Skeletal muscle tissue (tissue), 4 donors: ENCODE data around the gene CACNG8. TPM values are rescaled to one million over a fixed set of nuclear protein-coding genes. Genes with fewer than 3 reads are reported as not detected.
"Not testable (repeated sequence)": the region's sequence is repeated elsewhere in the genome, so short reads cannot be mapped to it uniquely, and the experiment has no call there.

Experiments
- H3K27ac ChIP-seq: one replicate; pipeline ENCODE4 v1.7.0; 2013; ENCODE audit warnings: mild to moderate bottlenecking, low read depth, low read length, inconsistent platforms
- H3K27me3 ChIP-seq, 3 donors: one replicate each; pipeline ENCODE4 v1.7.0; 2013; ENCODE audit warnings: low read length in 3 of 3; ENCODE audit not compliant: control insufficient read depth in 3 of 3, insufficient read depth in 3 of 3
- H3K36me3 ChIP-seq, 3 donors: one replicate each; pipeline ENCODE4 v1.7.0; 2013; ENCODE audit warnings: low read length in 3 of 3; ENCODE audit not compliant: control insufficient read depth in 3 of 3, insufficient read depth in 3 of 3
- H3K4me1 ChIP-seq, 3 donors: one replicate each; pipeline ENCODE4 v1.7.0; 2013; ENCODE audit warnings: low read length in 3 of 3, mild to moderate bottlenecking in 3 of 3; ENCODE audit not compliant: control insufficient read depth in 3 of 3, insufficient read depth in 3 of 3
- H3K4me3 ChIP-seq, 3 donors: one replicate each; pipeline ENCODE4 v1.7.0; 2013; ENCODE audit warnings: low read length in 3 of 3
- H3K9ac ChIP-seq, 3 donors: one replicate each; pipeline ENCODE4 v1.7.0; 2013; ENCODE audit warnings: low read length in 3 of 3, mild to moderate bottlenecking in 3 of 3, moderate library complexity in 2 of 3, low read depth in 1 of 3
- H3K9me3 ChIP-seq, 3 donors: one replicate each; pipeline ENCODE4 v1.7.0; 2013; ENCODE audit warnings: low read length in 3 of 3; ENCODE audit not compliant: control insufficient read depth in 3 of 3
- total RNA-seq: library from RNA; depleted of rRNA; stranded (reverse); fragments of >200 nt; gene quantifications from one replicate; pipeline ENCODE4 v1.2.3, GENCODE V29; 2014
- donor health status: Osteomylitis.

The CACNG8 gene
- total RNA-seq, 1 donor from 2014 or later: under 0.01 TPM

DNA sequence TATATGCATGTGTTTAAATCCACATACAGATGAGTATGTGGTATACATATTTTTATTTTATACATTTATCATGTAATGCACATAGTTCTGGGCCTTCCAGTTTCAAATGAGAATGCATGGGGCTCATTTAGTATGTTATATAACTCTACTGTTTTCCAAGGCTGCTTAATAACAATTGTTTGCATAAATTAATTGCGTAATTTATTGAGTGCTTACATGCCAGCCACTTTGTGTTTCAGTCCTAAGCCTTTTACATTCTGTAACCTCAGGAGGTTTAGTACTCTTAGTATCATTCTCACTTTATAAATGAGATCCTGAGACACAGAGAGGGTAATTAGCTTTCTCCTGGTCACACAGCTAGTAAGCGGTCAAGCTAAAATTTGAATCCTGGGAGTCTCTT, 16.7 kb upstream of the CACNG8 start:
- Histone ChIP-seq H3K4me3 (no peak overlapping the region), H3K27ac (no peak overlapping the region), H3K27me3 (peaks cover 36 to 45% (median 43%) of the 10 kb centered on the region in 3 donors), H3K36me3 (no peaks in the 10 kb centered on the region), H3K4me1 (no peaks in the 10 kb centered on the region), H3K9ac (no peak overlapping the region), H3K9me3 (no peaks in the 10 kb centered on the region)

- Histone ChIP-seq H3K27me3 (peaks cover 20 to 32% (median 27%) of the 10 kb centered on the region in 3 donors), H3K27ac (no peak overlapping the region), H3K9ac (no peak overlapping the region), H3K4me3 (no peak overlapping the region), H3K4me1 (no peaks in the 10 kb centered on the region), H3K9me3 (no peaks in the 10 kb centered on the region), H3K36me3 (no peaks in the 10 kb centered on the region)
Measured at GRCh38 chr19:53947624-53948023, 15.1 kb upstream of the CACNG8 start.

GRCh38 chr19:53948611-53949010, 14.1 kb upstream of the CACNG8 start:
- not testable (repeated sequence) for H3K9ac ChIP-seq
- H3K27me3 ChIP-seq: peaks cover 16 to 30% (median 22%) of the 10 kb centered on the region in 3 donors

GRCh38 chr19:53951436-53951835, 11.3 kb upstream of the CACNG8 start:
- H3K4me3 ChIP-seq: no peak overlapping the region
- H3K27me3 ChIP-seq: peaks cover 5 to 15% (median 10%) of the 10 kb centered on the region in 3 donors
- H3K9me3 ChIP-seq: peaks cover 0 to 4% (median 0%) of the 10 kb centered on the region in 3 donors
- no peak overlapping the region for H3K27ac ChIP-seq
- no peaks in the 10 kb centered on the region for H3K36me3 ChIP-seq
- H3K9ac ChIP-seq: no peak overlapping the region
- H3K4me1 ChIP-seq: no peaks in the 10 kb centered on the region

More at GRCh38 chr19:53948611-53949010, 14.1 kb upstream of the CACNG8 start:
- not testable (repeated sequence) for H3K36me3 ChIP-seq, H3K27ac ChIP-seq, H3K4me1 ChIP-seq, H3K9me3 ChIP-seq, H3K4me3 ChIP-seq

GRCh38 chr19:53951947-53952346, 10.8 kb upstream of the CACNG8 start:
- Histone ChIP-seq H3K9ac (no peak overlapping the region), H3K4me3 (no peak overlapping the region), H3K27ac (no peak overlapping the region), H3K9me3 (peaks cover 0 to 4% (median 0%) of the 10 kb centered on the region in 3 donors), H3K36me3 (no peaks in the 10 kb centered on the region), H3K27me3 (peaks cover 7 to 15% (median 12%) of the 10 kb centered on the region in 3 donors), H3K4me1 (no peaks in the 10 kb centered on the region)

DNA sequence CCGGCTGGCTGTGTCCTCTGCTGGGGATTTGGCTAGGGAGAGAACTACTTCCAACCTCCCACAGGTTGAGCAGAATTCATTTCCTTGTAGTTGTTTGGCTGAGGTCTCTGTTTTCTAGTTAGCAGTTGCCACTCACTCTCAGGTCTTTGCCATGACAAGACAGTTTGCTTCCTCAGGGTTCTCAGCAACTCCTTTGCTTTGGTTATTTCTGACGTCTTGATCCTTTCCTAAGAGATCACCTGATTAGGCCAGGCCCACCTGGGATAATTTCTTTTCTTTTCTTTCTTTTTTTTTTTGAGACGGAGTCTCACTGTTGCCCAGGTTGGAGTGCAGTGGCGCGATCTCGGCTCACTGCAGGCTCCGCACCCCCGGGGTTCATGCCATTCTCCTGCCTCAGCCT, 9.4 kb upstream of the CACNG8 start:
- H3K4me1 ChIP-seq: no peaks in the 10 kb centered on the region
- peaks cover 18 to 23% (median 20%) of the 10 kb centered on the region in 3 donors for H3K27me3 ChIP-seq

GRCh38 chr19:53957448-53958167, 5.1 kb upstream of the CACNG8 start:
- Histone ChIP-seq H3K4me3 (no peak overlapping the region), H3K9me3 (peaks cover 0 to 4% (median 0%) of the 10 kb centered on the region in 3 donors), H3K4me1 (no peaks in the 10 kb centered on the region), H3K36me3 (no peaks in the 10 kb centered on the region), H3K27me3 (peaks cover 45 to 55% (median 47%) of the 10 kb centered on the region in 3 donors), H3K27ac (no peak overlapping the region), H3K9ac (no peak overlapping the region)

More for the DNA sequence above, 9.4 kb upstream of the CACNG8 start:
- no peak overlapping the region for H3K4me3 ChIP-seq
- peaks cover 0 to 4% (median 0%) of the 10 kb centered on the region in 3 donors for H3K9me3 ChIP-seq
- H3K36me3 ChIP-seq: no peaks in the 10 kb centered on the region
- H3K9ac ChIP-seq: no peak overlapping the region
- H3K27ac ChIP-seq: no peak overlapping the region

DNA sequence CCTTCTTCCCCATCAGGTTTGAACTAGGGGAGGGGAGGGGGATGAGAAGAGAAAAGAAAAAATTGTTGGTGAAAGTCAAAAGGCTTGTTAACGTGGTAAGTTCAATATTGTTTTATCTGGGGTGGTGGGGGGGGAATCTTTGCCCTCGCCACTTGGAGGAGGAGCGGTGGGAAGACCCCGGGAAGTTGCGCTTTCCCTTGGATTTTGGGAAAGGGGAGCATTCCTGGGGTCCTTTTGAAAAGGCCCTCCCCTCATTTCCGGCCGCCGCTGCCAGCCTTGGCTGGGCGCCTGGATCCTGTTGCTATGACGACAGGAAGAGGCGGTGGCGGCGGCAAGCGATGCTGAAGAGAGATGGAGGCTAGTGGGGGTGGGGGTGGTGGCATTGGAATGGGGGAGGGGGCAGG, 4.6 kb upstream of the CACNG8 start:
- H3K9ac ChIP-seq: no peak overlapping the region
- H3K36me3 ChIP-seq: no peaks in the 10 kb centered on the region

DNA sequence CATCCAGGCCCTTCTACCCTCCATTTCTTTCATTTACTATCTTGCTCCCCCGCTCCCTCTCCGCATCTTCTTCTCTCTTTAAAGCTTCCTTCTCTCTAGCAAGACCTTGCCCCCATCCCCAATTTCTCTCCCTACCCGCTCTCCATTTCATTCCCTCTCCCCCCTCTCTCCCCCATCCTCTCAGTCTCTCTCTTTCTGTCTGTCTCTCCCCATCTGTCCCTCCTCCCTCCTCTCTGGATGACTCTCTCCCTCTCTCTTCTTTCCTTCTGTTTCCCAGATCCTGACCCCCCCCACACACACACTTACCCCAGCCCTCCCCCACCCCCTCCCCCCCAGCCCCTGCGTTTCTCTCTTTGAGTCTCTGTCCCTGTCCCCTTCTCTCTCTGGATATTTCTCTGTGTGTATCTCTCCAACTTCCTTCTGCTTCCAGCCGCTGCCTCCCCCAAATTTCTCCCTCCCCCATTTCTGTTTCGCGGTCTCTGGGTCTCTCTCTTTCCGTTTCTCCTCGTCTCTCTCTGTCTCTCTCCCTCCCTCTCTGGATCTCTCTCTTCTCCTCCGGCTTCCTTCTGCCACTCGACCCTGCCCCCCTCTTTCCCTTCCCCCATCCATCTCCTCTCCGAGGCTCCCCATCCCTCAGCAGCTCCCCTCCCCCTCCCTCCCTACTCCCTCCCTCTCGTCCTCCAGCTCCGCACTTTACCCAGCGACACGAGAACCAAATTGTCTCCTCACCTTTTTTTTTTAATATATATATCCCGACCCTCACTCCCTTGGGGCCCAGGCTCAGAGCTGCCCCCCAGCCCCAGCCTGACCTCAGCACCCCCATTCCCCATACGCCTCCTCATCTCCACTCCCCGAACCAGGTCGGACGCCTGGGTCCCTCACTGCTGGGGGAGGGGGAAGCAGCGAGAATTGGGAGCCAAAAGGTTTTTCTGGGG, 3.6 kb upstream of the CACNG8 start:
- Histone ChIP-seq H3K27me3 (peaks cover 48 to 64% (median 53%) of the 10 kb centered on the region in 3 donors), H3K36me3 (no peaks in the 10 kb centered on the region), H3K9ac (no peak overlapping the region), H3K4me3 (no peak overlapping the region), H3K4me1 (no peaks in the 10 kb centered on the region), H3K9me3 (peaks cover 0 to under 1% (median 0%) of the 10 kb centered on the region in 3 donors), H3K27ac (no peak overlapping the region)

More for the DNA sequence above, 4.6 kb upstream of the CACNG8 start:
- Histone ChIP-seq H3K4me3 (no peak overlapping the region), H3K9me3 (peaks cover 0 to 4% (median 0%) of the 10 kb centered on the region in 3 donors), H3K27me3 (peaks cover 43 to 57% (median 47%) of the 10 kb centered on the region in 3 donors), H3K4me1 (no peaks in the 10 kb centered on the region), H3K27ac (no peak overlapping the region)
